GM18517 (cell line): ENCODE results near the gene ZNF221.

ENCODE experiments used
- ATAC-seq: cut with Tn5 transposase; IDR thresholded peaks from one replicate; pipeline ENCODE4 v1.9.1; 2021; ENCODE audit warnings: mild to moderate bottlenecking, moderate library complexity; ENCODE audit not compliant: unreplicated experiment

Gene ZNF221

DNA sequence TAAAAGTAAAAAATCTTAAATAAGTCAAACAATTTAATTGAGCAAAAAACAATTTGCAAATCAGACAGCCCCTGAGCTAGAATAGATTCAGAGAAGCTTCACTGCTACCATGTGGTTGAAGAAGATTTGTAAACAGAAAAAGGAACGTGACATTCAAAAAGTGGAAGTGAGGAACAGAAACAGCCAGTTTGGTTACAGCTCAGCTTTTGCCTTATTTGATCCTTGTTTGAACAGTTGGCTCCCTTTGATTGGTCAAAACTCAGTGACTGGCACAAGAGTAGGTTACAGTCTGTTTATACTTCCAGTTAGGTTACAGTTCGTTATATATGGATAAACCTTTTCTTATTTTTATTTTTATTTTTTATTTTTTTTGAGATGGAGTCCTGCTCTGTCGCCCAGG is 5.8 kb downstream of the ZNF221 start:
- no peak for ATAC-seq

DNA sequence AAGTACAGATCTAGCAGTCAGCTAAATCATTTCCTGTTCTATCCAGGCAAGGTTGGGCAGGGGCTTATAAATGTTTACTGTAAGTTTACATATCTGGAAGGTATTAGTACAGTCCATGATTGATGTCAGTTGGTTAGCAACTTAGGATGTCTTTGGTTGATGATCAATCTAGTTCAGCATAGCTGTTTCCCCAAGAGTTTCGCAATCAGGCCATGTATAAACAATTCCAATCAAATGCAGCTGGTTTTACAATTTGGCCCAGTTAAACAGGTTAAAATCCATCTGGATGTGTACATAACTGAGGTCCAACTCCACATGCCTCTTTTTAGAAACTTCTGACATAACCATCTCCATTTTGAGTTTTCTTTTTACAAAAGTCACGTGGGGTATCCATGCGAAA is 6.9 kb downstream of the ZNF221 start:
- no peak for ATAC-seq

DNA sequence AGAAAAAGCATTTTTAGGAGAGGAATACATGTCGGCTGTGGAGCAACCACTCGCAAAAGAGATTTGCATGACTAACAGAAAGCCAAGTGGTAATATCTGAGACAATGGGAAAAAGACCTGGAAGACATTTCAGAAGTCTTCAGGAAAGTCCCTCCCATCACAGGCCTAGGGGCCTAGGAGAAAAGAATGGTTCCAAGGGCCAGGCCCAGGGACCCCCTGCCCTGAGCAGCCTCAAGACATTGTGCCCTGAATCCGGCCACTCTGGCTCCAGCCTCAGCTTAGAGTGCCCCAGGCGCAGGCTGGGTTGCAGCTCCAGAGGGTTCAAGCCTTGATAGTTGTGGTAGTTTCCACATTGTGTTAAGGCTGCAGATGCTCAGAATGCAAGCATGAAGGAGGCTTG is 9.4 kb downstream of the ZNF221 start:
- no peak for ATAC-seq

DNA sequence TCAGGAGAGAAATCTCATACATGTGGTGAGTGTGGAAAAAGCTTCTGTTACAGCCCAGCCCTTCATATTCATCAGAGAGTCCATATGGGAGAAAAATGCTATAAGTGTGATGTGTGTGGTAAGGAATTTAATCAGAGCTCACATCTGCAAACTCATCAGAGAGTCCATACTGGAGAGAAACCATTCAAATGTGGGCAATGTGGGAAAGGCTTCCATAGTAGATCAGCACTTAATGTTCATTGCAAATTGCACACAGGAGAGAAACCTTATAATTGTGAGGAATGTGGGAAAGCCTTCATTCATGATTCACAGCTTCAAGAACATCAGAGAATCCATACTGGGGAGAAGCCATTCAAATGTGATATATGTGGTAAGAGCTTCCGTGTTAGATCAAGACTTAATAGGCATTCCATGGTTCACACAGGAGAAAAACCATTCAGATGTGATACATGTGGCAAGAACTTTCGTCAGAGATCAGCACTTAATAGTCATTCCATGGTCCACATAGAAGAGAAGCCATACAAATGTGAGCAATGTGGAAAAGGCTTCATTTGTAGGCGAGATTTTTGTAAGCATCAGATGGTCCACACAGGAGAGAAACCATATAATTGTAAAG is 15.2 kb downstream of the ZNF221 start:
- ATAC-seq = no peak

DNA sequence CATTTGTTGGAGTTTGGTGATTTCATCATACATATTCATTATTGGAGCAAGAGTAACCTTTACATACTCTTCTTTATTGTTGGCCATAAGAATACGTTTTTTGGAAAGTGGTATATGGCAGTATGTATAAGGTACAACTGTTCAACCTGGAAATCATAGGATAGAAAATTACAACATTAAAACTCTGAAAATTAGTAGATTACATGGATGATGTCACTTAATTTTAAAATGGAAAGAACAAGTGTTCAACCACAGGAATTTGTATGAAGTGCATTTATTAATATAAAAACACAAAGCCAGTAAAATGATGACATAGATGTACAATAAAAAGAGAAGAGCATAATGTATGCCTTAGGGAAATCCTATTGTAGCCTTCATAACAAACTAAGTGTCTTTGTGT is 25.7 kb downstream of the ZNF221 start:
- ATAC-seq = no peak

DNA sequence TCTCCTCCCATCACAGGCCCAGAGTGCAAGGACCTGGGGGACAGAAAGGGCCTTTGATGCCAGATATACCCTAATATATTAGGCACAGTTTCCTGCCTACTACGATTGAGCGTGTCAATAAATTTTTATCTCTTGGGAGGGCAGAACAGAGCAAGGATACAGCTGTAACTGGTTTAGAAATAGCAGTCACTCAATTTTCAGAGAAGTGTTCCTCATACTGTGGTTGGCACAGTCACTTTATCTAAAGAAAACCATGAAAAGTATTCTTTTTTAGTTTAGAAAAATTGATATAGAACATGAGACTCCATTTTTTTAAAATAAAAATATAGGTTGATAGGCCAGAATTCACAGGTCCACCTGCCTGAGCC is 32.5 kb downstream of the ZNF221 start:
- ATAC-seq = no peak

DNA sequence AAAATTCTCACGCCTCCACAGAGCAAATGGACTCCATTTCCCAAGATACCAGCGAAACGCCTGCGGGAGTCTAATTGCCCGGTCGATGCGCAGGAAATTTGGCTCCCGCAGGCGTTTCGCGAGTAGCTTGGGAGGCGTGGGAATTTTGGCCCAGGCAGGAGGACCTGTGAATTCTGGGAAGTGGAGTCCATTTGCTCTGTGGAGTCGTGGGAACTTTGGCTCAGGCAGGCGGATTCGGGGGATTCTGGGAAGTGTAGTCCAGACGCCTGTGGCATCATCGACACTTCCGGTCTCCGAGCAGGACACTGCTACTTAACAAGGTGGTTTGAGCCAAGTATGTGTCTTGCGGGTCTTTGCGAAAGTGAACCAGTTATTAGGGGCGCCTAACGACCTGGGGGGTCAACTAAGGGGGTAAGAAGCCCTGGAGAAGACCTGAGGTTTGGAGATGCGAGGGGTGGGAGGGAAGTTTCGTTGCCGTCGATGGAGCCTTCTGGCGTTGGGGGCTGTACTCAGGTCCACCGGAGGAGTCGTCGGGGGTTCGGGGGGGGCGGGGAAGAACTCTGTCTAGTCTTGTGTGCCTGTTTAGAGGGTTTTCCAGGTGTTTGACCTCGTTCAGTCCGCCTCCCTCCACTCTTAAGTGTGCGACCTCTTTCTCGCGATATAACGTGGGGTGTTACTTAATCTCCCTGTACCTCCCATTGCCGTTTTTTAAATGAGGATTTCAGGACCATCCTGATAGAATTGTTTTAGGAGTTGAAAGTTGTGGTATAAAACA is 33.1 kb downstream of the ZNF221 start, which contains the start of gene ZNF155:
ZNF155 (plus strand) TSS at position 277 of the 775 bp plus-strand sequence. CDS start 4,356 bp downstream, outside the sequence.
- ATAC-seq = no peak

DNA sequence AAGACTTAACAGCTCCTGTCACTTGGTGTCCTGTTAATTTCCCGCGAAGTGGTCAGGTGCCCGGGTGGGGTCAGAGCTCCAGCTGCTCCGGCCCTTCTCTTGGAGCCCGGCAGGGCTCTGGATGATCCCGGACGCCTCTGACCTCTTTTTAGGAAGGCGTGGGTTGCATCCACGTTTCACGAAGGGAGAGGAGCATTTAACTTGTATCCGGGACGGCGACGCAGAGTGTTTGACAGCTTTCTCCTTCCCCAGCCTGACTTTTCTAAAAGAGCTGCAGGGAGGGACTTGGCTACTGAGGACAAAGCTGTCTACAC is 33.6 kb downstream of the ZNF221 start:
- ATAC-seq = no peak

DNA sequence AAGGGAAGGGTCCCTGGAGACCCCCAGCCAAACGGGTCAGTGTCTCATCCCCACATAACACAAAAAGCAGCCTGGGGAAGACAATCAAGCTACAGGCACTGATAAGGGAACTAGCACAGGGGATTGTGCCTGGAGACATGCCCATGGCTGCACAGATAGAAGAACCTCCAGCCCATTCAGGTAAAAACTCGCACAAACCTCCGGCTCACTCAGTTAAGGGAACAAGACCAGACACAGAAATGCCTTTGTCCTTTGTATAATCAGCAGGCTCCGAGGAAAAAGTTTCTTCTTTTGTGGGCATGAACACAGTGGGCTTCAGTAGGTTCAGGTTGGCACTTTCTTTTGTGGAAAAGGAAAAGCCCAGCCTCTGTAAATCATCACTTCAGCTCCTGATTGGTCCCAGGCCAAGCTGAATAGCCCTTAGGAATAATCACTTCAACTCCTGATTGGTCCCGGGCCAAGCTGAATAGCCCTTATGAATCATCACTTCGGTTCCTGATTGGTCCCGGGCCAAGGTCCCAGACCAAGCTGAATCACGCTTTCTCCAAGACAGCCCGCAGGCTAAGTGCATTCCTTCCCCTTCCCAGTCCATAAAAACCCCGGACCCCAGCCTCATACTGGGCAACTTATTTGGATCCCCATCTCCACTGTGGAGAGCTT is 46.7 kb downstream of the ZNF221 start:
- ATAC-seq = no peak

DNA sequence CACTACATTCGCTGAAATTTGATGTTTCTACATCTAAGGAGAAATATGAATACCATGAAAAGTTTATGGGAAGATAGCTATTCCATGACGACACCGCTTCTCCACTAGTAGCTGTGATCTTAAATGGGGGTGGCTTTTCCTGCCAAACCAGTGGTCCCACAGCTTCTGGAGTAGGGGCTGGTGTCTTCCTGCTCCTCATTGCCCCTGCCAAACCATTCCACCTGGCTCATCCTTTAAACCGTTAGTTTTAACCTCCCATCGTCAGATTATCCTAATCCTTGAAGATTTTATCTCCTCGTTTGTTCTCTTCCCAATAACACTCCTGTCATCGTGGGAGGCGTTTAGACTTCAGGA is 51.2 kb downstream of the ZNF221 start:
- ATAC-seq = no peak

DNA sequence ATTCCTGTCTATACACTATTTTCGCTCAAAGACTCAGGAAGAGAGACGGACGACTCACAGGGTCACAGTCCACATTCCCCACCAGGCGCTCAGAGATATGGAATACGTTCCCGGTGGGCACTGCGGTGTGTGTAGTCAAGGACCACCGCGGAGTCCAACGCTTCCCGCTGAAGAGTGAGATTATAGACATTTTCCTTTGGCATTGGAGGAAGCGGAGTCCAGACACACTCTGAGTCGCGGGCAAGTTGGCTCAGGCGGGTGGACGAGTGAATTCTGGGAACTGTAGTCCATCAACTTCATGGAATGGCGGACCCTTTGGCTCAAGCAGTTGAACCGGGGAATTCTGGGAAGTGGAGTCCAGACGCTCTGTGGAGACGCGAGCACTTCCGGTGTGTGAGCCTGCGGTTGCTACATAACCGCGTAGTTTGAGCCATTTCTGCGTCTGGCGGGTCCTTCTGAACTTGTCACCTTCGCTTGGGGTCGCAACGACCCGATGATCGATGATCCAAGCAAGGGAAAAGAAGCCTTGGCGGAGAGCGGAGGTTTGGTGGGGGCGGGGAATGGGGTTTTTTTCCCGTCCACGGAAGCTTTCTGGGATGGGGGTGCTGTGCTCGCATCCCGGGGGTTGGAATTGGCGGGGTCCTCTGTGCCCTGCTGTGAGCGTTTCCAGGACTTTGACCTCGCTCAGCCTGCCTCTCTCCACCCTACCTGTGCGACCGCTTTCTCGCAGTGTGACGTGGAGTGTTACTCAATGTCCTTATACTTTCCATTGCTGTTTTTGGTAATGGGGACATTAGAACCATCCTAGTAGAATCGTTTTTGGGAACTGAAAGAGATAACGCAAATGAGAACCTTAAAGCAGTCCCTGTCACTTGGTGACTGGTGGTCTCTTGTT is 51.8 kb downstream of the ZNF221 start, which contains the start of gene ZNF230:
ZNF230 (plus strand) TSS at position 392 of the 895 bp plus-strand sequence. CDS start 4,122 bp downstream, outside the sequence.
- peak; percentile 93 for ATAC-seq

DNA sequence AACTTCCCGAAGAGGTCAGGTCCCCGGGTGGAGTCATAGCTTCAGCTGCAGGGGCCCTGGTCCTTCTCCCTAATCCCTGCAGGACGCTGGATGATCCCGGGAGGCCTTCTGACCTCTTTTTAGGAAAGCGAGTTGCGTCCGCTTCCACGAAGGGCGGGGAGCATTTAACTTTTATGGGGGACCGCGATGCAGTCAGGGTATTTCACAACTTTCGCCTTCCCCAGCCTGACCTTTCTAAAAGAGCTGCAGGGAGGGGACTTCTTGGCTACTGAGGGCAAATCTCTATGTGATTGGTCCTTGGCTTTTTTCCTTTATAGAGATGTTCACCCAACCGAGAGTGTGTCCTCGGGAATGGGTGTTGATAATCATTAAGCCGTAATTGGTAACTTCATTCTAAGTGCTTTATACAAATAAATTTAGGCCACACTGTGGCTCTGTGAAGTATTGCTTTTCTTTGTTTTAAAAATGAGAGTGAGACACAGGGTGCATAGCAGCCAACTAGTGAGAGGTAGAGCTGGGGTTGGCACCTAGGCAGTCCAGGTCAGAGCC is 52.5 kb downstream of the ZNF221 start:
- peak; percentile 31 for ATAC-seq

DNA sequence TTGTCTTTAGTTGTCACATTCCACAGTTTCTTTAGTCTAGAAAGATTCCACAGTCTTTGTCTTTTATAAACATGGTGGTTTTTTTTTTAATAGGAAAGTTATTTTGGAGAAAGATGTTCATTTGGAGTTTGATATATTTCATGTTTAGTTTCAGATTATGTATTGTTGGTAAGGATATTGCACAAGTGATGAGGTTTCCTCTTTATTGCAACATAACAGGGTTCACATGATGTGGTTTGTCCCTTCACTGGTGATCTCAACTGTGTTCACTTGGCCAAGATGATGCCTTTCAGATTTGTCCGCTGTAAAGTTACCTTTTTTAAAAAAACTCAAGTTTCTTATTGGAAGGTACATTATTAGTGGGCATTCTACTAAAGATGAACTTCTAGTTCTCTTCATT is 54.9 kb downstream of the ZNF221 start:
- ATAC-seq = no peak

DNA sequence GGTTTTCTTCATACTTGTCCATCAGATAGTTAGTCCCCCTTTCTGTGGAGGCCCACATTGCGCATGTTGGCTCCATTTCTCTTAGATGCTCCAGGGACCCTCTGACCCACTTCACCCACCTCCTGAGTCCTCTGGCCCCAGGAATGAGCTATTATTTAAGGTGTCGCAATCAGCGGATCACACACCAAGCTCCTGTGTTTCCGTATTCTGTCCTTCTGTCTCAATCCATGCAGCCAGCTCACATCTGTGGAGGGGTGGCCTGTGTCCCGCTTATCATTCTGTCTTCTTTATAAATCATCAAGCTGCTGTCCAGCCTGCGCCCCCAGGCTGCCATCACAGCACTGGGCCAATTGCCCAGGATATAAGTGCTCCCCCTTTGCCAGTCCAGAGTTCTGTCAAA is 56.4 kb downstream of the ZNF221 start:
- ATAC-seq = no peak

DNA sequence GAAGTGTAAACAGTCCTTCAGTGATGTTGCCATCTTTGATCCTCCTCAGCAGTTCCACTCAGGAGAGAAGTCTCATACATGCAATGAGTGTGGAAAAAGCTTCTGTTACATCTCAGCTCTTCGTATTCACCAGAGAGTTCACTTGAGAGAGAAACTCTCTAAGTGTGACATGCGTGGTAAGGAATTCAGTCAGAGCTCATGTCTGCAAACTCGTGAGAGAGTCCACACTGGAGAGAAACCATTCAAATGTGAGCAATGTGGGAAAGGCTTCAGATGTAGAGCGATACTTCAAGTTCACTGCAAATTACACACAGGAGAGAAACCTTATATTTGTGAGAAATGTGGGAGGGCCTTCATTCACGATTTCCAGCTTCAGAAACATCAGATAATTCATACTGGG is 59.4 kb downstream of the ZNF221 start:
- no peak for ATAC-seq
